HG03571 (cell line): ENCODE data around the gene PXDC1.
"Not testable (repeated sequence)": the region's sequence is repeated elsewhere in the genome, so short reads cannot be mapped to it uniquely, and the experiment has no call there.

Experiments
- ATAC-seq: cut with Tn5 transposase; IDR thresholded peaks from one replicate; pipeline ENCODE4 v1.9.1; 2021; ENCODE audit not compliant: unreplicated experiment

The PXDC1 gene

GRCh38 chr6:3762852-3763251, 11.3 kb upstream of the PXDC1 start:
- ATAC-seq, result no peak

DNA sequence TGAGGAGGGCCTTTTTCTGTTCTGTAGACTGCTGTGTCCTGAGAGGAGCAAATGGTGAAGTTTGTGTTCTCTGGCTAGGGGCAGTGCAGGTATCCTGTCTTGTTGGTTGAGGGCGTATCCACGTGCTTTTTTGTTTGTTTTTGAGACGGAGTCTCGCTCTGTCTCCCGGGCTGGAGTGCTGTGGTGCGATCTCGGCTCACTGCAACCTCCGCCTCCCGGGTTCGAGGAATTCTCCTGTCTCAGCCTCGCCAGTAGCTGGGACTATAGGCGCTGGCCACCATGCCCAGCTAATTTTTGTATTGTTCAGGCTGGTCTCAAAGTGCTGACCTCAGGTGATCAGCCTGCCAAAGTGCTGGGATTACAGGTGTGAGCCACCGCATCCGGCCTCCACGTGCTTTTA, 10.8 kb upstream of the PXDC1 start:
- ATAC-seq, result no peak

DNA sequence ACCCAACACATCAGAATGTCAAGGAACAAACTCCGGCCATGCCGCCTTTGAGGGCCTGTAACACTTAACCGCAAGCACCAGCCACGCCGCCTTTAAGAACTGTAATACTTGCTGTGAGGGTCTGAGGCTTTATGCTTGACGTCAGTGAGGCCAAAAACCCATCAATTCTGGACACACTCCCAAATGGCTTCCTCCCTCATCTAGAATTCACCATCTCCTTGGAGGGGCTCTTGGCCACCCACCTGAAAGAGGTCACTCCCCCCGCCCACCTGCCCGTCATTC, 10.4 kb upstream of the PXDC1 start:
- no peak for ATAC-seq

DNA sequence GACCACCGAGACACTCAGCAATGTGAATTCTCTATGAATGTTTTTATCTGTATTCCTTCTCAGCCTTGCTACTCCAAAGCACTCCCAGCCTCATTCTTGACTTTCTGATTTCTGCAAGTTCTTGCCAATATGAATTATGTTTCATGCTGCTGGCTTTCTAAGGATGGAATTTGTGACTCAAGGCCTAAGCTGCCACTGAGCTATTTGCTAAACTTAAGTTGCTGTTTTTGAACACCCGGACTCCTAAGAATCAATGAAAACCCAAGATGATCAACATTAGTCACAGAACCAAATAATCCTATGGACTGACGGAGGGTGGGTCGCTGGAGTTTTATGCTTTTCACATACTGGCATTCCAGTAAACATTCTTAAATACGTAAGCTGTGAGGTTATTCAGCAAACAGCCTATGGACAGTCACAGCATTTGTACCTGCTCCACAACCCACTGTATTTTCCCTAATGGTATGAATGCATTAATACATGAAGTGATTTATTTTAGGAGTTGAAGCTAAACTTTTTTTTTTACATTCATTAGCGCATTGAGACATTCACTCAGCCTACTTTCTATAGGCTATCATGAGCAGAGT, 8.2 kb upstream of the PXDC1 start:
- no peak for ATAC-seq

DNA sequence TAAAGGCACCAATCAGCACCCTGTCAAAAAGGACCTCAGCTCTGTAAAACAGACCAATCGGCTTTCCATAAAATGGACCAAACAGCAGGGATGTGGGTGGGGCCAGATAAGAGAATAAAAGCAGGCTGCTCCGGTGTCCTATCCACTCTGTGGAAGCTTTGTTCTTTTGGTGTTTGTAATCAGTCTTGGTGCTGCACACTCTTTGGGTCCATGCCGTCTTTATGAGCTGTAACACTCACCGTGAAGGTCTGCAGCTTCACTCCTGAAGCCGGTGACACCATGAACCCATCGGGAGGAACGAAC, 7.3 kb upstream of the PXDC1 start:
- ATAC-seq, result no peak

DNA sequence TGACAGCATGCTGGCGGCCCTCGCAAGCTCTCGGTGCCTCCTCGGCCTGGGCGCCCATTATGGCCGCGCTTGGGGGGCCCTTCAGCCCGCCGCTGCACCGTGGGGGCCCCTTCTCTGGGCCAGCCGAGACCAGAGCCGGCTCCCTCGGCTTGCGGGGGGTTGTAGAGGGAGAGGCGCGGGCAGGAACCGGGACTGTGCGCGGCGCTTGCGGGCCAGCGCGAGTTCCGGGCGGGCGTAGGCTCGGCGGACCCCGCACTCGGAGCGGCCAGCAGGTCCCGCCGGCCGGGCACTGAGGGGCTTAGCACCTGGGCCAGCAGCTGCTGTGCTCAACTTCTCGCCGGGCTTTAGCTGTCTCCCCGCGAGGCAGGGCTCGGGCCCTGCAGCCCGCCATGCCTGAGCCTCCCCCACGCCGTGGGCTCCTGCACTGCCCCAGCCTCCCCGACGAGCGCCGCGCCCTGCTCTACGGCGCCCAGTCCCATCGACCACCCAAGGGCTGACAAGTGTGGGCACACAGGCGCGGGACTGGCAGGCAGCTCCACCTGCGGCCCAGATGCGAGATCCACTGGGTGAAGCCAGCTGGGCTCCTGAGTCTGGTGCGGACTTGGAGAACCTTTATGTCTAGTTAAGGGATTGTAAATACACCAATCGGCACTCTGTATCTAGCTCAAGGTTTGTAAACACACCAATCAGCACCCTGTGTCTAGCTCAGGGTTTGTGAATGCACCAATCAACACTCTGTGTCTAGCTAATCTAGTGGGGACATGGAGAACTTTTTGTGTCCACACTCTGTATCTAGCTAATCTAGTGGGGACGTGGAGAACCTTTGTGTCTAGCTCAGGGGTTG, 6.7 kb upstream of the PXDC1 start:
- not testable (repeated sequence) for ATAC-seq

DNA sequence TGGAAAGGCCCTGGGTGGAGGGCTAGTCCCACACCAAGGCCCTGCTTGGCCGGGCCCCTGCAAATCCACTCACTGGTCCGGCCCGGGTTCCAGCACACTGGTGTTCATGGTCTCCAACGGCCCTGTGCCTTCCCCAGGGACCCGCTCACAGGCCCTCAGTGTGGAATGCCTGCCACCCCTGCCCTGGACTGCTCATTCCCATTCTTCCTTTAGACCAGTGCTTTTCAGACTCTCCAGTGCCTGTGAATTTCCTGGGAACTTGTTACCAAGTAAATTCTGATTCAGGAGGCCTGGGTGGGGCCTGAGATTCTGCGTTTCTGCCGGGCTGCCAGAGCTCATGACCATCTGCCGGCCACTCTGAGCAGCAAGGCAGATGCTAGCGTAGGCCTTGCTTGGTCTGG, 5.7 kb upstream of the PXDC1 start:
- ATAC-seq, result no peak

- no peak for ATAC-seq
Observed at GRCh38 chr6:3756546-3756945, 5.0 kb upstream of the PXDC1 start.

DNA sequence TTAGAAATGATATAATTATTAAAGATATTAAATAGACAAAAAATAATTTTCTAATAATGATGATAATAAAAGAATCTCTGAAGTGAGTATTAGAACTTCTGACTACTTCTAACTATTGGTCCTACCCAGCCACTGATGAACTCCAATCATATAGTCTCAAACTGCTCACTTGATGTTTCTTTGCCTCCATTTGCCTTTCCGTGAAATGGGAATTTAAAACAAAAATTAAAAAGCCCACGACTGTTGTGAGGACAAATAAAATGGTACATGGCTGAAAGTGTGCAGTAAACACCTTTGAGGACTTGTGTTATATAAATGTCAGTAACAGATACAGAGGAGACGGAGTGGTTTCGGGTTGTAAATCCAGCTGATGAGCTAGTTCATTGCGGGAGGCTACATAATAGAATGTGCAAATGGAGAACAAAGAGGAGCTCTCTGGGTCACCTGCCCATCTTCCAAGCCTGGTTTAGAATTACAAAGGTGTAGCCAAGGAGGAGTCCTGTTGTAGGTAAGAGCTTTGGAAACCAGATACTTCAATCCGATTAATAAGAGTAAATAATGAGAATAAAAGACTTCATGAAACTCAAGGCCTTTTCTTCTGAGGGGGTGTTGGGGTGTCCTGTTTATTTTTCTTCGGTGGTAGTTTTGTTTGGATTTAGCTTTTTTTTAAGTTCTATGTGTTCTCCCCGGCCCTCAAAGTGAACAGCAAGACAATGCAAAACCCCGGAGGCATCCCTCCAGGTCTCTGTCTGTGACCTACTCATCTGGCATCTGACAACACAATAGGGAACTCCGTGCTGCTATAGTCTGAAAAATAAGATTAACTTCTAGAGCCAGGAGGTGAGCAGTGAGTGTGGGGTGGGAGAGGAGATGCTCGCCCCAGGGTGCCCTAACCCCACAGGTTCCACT, 4.4 kb upstream of the PXDC1 start:
- no peak for ATAC-seq

DNA sequence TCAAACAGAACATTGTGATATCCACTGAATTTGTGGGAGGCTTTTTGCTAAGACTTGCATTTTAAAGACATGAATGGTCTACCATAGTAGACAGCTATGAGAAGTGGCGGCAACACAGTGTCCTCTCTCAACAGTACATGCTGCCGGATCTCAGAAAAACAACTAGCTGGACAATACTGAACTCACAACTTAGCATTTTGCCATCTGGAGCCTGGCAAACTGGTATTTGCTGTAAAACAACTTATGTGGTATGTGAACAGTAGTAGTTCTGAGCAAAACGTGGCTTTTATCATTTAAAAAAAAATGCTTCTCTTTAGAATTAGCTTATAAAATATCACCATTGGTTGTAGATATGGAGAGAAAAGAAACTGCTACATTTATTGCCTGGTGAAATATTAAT, 3.3 kb upstream of the PXDC1 start:
- ATAC-seq, result no peak

DNA sequence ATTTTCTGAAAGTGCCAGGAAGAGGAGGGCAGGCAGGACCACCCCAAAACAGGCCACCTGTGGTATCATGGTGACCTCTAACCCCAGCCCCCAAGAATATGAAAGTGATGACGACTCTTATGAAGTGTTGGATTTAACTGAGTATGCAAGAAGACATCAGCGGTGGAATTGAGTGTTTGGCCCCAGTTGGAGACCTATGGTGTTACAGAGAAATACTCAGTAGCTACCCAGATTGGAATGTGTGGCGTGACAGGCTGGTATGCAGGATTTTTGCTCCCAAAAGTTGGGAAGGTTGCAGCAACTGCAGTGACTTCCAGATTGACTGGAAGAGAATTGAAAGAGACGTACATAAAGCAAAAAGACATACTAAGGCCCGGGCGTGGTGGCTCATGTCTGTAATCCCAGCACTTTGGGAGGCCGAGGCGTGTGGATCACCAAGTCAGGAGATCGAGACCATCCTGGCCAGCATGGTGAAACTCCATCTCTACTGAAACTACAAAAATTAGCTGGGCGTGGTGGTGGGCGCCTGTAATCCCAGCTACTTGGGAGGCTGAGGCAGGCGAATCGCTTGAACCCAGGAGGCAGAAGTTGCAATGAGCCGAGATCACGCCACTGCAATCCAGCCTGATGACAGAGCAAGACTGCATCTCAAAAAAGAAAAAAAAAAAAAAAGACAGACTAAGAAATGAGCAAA, 2.7 kb upstream of the PXDC1 start:
- not testable (repeated sequence) for ATAC-seq

- no peak for ATAC-seq
Observed at GRCh38 chr6:3753228-3753835, 1.8 kb upstream of the PXDC1 start.

- no peak for ATAC-seq
Observed at GRCh38 chr6:3752531-3753227, 1.2 kb upstream of the PXDC1 start.

GRCh38 chr6:3751730-3752530, 417 bp upstream of the PXDC1 start:
- ATAC-seq, result peak; percentile 65

DNA sequence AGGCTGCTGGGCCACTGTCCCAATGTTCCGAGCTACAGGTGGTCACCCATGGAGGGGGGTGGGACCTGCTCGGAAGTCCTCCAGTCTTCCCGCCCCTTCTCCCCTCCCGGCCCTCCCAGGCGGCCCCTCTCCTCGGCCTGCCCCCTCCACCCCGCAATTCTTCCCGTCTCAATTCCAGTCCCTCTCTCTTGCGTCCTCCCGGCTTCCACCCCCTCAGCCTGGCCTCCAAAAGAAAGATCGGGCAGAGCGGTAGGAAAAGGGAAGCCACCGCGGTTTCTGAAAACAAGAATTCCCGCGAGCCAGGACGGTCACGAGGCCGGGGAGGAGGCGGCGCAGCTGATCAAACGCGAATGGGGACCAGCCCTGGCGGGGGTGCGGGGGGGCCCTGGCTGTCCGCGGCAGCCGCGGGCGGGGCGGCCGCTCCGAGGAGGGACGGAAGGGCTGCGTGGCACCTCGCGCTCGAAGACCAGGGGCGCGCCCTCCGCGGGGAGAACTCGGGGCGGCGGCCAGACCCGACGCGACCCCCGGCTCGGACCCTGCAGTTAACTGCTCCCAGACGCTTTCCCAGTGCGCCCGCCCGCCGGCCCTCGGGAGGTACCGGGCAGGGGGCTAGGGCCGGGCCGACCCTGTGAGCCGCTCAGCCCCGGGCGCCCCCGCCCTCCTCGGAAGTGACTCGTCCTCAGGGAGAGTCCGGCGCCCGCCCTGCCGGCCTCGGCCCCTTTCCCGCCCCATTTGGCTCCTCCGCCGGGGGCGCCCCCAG, 1.0 kb downstream of the PXDC1 start:
- ATAC-seq, result no peak

- ATAC-seq, result no peak
Observed at GRCh38 chr6:3749977-3750316, 1.6 kb downstream of the PXDC1 start.

DNA sequence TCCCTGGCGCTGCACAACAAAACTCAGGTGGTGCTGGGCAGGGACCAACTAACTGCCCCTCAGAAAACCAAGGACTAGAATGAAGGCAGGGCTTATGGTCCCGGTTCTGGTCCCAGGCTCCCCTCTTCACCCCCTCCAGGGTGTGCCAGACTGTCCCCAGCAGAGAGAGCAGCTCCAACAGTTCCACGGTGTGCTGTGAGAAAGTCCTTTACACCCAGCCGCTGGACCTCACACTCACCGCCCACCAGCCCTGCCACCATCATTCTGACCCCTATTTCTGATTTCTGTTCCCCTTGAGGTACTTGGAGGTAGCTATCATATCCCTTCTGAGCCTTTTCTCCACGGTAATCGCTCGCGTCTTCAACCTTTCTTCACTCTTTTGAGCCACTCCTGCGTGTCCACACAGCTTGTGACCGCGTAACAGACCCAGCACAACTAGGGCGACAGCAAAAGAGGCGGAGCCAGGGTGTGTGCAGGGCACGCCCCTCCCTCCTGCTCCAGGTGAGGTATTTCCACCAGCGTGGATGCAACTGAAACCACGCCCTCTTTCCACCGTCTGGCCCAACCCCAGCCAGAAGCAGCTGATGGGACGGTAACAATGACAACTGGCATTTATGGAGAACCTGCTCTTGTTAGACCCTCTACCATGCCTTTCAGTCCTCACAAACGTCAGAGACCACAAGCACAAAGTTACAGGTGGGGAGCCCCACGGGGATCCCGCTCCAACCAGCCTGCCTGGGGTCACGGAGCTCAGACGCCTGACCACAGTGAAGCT, 2.3 kb downstream of the PXDC1 start:
- ATAC-seq, result no peak
